ENCODE measurements around the gene PAX5.

The PAX5 gene

GRCh38 chr9:36962691-36963090 lies 71.4 kb downstream of the PAX5 start:
- in situ Hi-C loops (cut with HindIII; ENCODE audit: low sequenced_read_pairs): loop anchor here (25.0 kb wide), 1 partner anchor 100 kb away; no protein-coding TSS in a partner anchor

- in situ Hi-C loops (cut with HindIII; ENCODE audit: low sequenced_read_pairs): loop anchor here (25.0 kb wide), 1 partner anchor 99 kb away; no protein-coding TSS in a partner anchor
Observed at GRCh38 chr9:36961561-36962325, 72.3 kb downstream of the PAX5 start.

- in situ Hi-C loops (cut with HindIII; ENCODE audit: low sequenced_read_pairs): loop anchor here (25.0 kb wide), 1 partner anchor 99 kb away; no protein-coding TSS in a partner anchor
Observed at GRCh38 chr9:36961051-36961450, 73.0 kb downstream of the PAX5 start.

GRCh38 chr9:36960575-36960955 lies 73.5 kb downstream of the PAX5 start:
- in situ Hi-C loops (cut with HindIII; ENCODE audit: low sequenced_read_pairs): loop anchor here (25.0 kb wide), 1 partner anchor 98 kb away; no protein-coding TSS in a partner anchor

GRCh38 chr9:36959681-36960574 lies 74.1 kb downstream of the PAX5 start:
- in situ Hi-C loops (cut with HindIII; ENCODE audit: low sequenced_read_pairs): loop anchor here (5.0 to 25.0 kb wide), 2 partner anchors 58 to 98 kb away; no protein-coding TSS in a partner anchor

- in situ Hi-C loops (cut with HindIII; ENCODE audit: low sequenced_read_pairs): loop anchor here (5.0 to 25.0 kb wide), 2 partner anchors 55 to 95 kb away; no protein-coding TSS in a partner anchor
Observed at GRCh38 chr9:36956908-36957307, 77.2 kb downstream of the PAX5 start.

GRCh38 chr9:36950389-36950788 lies 83.7 kb downstream of the PAX5 start:
- in situ Hi-C loops (cut with HindIII; ENCODE audit: low sequenced_read_pairs): loop anchor here (25.0 kb wide), 1 partner anchor 88 kb away; no protein-coding TSS in a partner anchor

GRCh38 chr9:36949466-36949865 lies 84.6 kb downstream of the PAX5 start:
- in situ Hi-C loops (cut with HindIII; ENCODE audit: low sequenced_read_pairs): no loop called here

- in situ Hi-C loops (cut with HindIII; ENCODE audit: low sequenced_read_pairs): no loop called here
Observed at GRCh38 chr9:36948051-36948450, 86.0 kb downstream of the PAX5 start.

- in situ Hi-C loops (cut with HindIII; ENCODE audit: low sequenced_read_pairs): no loop called here
Observed at GRCh38 chr9:36946653-36947052, 87.4 kb downstream of the PAX5 start.

- in situ Hi-C loops (cut with HindIII; ENCODE audit: low sequenced_read_pairs): no loop called here
Observed at GRCh38 chr9:36945999-36946398, 88.1 kb downstream of the PAX5 start.

GRCh38 chr9:36942891-36943290 lies 91.2 kb downstream of the PAX5 start:
- in situ Hi-C loops (cut with HindIII; ENCODE audit: low sequenced_read_pairs): no loop called here

- in situ Hi-C loops (cut with HindIII; ENCODE audit: low sequenced_read_pairs): no loop called here
Observed at GRCh38 chr9:36941441-36941840, 92.6 kb downstream of the PAX5 start.

- in situ Hi-C loops (cut with HindIII; ENCODE audit: low sequenced_read_pairs): no loop called here
Observed at GRCh38 chr9:36940881-36941280, 93.2 kb downstream of the PAX5 start.

GRCh38 chr9:36940500-36940853 lies 93.6 kb downstream of the PAX5 start:
- in situ Hi-C loops (cut with HindIII; ENCODE audit: low sequenced_read_pairs): no loop called here

GRCh38 chr9:36939655-36940499 lies 94.2 kb downstream of the PAX5 start:
- in situ Hi-C loops (cut with HindIII; ENCODE audit: low sequenced_read_pairs): no loop called here

- in situ Hi-C loops (cut with HindIII; ENCODE audit: low sequenced_read_pairs): no loop called here
Observed at GRCh38 chr9:36939214-36939613, 94.9 kb downstream of the PAX5 start.

GRCh38 chr9:36938617-36939016 lies 95.5 kb downstream of the PAX5 start:
- in situ Hi-C loops (cut with HindIII; ENCODE audit: low sequenced_read_pairs): no loop called here

- in situ Hi-C loops (cut with HindIII; ENCODE audit: low sequenced_read_pairs): no loop called here
Observed at GRCh38 chr9:36937951-36938350, 96.1 kb downstream of the PAX5 start.

- in situ Hi-C loops (cut with HindIII; ENCODE audit: low sequenced_read_pairs): no loop called here
Observed at GRCh38 chr9:36937346-36937745, 96.7 kb downstream of the PAX5 start.

GRCh38 chr9:36936498-36936831 lies 97.6 kb downstream of the PAX5 start:
- in situ Hi-C loops (cut with HindIII; ENCODE audit: low sequenced_read_pairs): no loop called here

All from DLD1 (cell line).